HG02973 (cell line): ENCODE results near the gene KCNJ15.
A peak's percentile ranks its signal among the peaks of the same experiment; 100 is the strongest.
"Not testable (repeated sequence)": the region's sequence is repeated elsewhere in the genome, so short reads cannot be mapped to it uniquely, and the experiment has no call there.

Source experiments
- ATAC-seq: cut with Tn5 transposase; IDR thresholded peaks from one replicate; pipeline ENCODE4 v1.9.1; 2021; ENCODE audit warnings: moderate library complexity; ENCODE audit not compliant: unreplicated experiment

The KCNJ15 gene

DNA sequence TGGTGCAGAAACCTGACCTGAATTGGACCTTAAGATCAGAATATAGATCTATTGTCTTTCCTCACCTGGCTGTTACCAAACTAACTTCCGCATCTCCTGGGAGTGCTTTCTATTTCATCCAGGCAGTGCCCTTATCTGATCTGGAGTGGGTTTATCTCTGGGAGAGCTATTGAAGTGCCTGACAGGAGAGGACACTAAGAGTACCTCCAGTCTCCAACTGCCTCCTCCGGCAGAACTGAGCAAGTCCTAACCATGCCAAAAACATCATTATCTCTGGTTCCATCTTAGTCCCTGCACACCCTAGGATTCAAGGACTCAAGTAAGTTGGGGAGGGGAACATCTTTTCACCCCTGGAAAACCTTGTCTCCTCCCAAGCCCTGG is 12.4 kb upstream of the KCNJ15 start:
- no peak for ATAC-seq

DNA sequence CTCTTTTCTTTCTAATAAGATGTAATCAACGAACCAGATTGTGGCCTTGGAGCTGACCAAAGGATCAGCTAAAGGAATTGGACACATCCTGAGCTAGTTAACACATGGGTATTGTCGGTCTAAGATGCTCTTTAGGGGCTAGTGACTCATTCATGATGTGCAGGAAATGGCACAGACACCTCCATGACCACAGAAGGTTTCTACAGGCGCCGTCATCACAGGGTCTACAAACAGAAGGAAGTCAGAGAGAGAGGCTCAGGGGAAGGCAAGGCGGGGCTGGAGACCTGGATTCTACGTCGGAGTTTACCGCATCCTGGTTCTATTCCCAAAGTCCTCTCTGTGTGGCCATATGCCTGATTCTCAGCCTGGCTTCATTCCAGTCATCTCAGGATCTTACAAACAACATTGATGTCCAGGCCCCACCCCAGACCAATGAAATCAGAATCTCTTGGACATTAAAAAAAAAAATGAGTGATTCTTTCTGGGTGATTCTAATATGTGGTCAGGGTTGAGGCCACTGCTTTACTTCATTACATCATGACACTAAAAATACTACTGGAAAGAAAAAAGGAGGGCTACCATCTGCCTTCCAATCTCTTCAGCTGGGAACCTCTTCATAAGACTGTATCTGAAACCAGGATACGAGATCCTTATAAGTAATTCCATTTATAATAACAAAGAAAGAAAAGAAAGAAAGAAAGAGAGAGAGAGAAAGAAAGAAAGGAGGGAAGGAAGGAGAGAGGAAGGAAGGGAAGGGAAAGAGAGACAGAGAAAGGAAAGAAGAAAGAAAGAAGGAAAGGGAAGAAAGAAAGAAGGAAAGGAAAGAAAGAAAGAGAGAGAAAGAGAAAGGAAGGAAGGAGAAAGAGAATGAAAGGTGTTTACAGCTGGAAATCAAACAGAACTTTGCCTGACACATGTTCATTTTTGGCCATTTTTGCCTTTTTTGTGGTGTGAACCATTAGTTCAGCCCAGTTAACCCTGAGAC is 11.6 kb upstream of the KCNJ15 start:
- ATAC-seq, result peak; percentile 76

DNA sequence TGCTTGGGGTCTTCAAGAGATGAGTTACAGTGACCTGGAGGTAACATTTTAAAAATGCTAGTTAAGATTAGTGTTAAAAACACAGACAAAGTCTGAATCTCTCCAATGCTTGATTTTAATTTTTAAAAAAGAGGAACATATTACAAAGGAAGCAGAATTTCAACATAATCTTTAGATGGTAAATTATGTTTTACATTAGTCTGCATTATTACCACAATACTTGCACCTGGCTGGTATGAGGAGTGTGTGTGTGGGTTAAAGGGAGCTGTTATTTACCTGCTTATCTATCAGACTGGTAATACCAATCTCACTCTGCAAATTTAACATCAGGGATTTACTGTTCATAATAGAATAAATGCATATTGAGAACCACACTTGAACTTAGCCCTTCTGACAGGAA is 10.3 kb upstream of the KCNJ15 start:
- no peak for ATAC-seq

DNA sequence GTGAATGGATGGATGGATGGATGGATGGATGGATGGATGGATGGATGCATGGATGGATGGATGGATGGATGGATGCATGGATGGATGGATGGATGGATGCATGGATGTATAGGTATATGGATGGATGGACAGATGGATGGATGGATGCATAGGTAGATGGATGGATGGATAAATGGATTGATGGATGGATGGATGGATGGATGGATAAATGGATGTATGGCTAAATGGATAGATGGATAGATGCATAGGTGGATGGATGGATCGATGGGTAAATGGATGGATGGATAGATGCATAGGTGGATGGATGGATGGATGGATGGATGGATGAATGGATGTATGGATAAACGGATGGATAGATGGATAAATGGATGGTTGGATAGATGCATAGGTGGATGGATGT is 9.7 kb upstream of the KCNJ15 start:
- ATAC-seq, result not testable (repeated sequence)

DNA sequence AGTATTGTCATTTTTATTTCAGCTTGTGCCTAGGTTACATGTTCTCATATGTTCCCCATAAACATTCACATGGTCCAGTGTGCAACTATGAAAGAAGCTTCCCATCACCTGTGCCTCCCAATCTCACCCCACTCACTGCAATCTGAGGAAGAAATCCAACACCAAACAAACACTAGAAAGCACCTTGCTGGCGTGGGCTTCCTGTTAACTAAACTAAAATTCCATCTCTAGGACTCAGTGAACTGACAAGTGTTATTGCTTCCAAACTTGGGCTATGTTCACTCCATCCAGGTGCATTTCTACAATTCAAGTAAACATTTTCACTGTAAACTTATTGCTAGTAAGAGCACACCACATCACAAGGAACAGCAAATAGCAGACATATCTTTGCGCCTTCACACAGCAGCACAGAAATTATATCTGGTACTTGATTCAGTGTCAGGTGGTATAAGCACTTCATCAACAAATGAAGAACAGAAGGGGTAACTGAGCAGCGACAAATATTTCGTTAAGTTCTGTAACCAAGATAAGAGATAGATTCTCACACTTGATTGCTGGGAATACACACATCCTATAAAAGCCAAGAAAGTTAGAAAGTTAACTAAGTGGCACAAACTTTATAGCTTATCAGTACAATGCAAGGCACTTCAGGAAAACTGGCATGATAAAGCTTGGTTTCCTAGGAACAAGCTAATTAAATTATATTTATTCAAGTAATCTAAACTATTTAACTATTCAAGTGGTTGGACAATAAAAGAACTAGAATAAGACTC is 8.9 kb upstream of the KCNJ15 start:
- ATAC-seq, result no peak

DNA sequence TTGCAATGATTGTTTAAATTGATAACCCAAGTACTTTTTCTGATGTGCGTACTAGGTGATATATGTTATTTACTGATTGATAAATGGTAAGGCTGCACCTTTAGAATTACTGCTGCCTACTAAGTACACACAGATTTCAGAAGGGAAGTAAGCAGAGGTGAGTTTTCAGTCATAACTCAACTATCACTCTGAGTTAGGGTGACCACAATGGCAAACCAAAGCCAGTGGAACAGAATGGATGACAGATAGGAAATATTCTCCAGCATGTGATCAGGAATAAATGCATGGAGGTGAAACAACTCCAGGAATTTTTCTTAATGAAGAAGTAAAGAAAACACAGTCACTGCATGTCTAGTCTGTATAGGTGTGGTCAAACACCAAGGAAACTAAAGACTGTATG is 7.5 kb upstream of the KCNJ15 start:
- ATAC-seq, result peak; percentile 67

DNA sequence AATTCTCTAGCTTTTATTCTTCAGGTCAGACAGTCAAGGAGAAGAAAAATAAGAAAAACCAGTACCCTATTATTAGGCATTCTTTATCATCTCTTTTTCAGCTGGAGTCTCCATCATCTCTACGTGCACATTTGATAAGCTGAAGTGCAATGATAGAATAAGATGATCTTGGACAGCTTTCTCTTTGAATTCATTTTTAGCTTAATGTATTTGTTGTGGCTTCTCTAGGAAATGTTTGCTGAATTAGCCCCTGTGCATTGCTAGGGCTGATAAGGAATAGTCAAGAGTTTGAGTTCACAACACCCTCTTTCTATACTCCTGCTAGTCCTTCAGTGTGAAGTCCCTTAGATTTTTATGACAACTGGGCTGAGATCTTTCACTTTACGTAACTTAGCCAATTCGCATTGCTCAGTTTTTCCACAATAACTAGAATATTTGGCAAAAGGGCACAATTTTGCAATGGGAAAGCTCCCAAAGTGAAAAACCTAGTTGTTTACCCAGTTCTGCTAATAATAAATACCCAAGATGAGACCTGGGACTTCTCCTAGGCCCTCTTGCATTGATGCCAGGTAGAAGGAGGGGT is 7.0 kb upstream of the KCNJ15 start:
- no peak for ATAC-seq

DNA sequence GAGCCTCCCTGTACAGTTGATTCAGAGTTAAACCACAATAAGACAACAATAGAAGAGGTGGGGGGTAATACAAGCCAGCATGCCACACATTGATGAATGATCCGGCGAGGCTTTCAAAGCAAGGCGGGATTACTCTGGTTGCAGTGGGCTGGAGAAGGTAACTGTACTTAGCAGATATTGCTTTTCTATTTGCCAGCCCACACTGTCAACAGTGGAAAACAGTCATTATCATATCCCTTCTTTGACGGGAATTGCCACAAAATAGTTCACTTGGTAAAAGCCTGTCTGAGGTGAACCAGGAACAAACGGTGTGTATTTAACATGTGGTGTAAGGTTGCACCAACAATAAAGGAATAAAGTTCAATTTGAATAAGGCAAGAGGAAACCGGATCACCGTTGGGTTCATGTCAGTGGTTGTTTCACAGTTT is 5.8 kb upstream of the KCNJ15 start:
- ATAC-seq, result no peak

DNA sequence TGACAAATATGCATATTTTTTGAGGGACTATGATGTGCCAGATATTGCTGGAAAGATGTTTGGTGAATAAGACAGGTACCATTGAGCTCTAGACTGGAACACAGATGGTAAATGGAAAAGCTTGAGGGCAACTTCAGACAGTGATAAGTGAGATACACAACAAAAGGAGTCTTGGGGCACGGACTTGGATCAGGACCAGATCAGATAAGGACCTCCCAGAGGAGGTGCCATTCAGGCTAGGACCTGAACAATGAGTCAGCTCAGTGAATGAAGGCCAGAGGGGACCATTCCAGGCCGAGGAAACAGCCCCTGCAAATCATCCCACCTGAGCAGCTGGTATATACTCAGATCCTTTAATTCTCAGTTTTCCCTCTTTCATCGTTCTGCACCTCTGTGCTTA is 1.8 kb upstream of the KCNJ15 start:
- no peak for ATAC-seq

DNA sequence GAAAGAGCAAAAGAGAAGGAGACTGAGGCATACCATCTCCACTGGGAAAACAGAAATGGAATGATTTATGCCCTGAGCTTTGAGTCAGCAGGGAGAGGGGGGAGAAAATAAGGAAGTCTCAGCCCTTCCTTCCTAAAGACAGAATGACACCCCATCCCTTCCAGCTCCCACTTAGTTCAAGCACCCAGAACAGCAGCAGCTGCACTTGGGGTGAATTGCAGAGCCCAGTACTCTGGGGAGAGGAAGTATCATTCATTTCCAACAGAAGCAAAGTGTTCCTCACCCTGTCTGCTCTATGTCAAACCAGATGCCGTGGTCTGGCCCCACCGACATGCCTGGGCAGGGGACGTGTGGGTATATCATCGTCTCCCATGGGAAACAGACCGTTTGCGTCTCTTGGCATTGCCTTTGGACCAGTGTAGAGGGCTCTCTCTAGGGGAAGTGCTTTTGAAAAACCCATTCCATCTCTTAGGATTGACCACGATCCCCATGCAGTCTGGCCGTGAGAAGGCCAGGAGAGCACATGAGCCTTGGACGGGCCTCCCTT is 1.1 kb upstream of the KCNJ15 start:
- ATAC-seq, result no peak

DNA sequence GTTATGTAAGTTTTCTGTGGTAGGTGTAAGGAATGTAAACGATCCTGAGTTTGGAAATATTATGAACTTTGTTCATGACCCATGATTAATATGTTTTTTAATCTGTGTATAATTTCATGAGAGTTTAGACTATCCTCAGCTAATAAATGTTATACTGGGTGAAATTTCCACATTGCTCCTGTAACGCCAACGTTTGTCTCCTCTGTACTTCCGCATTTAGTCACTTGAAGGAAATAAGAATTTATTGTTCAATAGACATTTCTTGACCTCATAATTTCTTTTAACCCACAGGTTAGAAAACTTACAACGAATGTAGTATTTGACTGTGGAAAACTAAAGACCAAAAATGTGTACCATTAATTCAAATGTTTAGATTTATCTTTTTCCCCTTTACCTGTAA is 876 bp downstream of the KCNJ15 start:
- no peak for ATAC-seq

DNA sequence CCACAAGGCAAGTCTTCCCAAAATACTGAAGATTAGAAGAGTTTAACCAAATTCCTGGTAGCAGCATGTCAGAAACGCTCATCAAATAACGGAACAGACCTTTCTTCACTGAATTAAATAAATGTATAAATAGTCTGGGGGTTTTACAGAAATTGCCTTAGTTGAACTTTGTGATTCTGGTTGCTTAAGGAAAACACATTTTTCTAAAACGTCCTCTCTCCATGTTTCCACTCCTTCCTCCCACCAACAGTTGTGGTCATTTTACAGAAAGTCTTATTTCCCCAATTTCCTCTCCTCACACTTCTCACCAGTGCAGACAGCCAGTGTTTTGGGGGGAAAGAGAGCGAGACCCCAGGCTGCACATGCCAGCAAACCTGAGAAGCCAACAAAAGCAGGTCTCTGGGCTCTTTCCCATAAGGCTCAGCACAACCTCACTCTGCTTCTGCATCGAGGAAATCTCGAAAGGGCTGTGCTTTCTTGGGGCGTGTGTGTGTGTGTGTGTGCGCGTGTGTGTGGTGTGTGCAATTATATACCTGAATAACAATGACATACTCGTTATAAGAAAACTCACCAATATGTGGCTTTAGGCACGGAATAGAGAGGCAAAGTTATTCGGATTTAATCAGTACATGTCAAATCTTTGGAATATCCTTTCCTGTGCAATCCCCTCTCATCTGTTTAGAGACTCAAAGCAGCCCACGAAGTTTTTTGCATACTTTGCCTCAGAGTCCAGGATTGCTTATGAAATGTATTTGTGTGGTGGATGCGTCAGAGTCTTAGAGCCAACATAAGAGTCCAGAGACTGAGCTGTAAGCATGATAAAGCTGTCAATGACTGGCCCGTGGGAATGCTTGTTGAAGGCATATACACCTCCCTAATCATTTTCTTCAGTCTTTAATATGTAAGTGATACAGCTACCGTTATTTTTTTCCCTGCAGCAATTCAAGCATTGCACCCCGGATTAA is 2.0 kb downstream of the KCNJ15 start:
- ATAC-seq, result no peak

DNA sequence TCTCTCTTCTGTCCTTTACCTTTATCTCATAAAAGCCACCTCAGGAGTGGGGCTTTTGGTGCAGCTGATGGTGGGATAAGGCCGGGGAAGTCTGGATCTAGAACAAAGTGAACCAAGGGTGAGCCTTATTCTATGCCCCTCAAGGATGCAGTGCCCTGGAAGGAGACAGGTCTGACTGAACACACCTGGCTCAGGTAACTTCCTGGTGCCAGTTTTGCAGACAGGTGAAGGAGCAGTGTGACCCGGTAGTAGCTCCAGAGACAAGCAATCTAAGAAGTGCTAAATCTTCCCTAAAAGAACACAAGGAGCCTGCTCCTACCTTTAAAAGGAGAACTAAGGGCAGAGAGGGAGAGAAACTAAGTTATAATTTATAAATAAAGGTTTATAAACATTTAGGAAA is 2.9 kb downstream of the KCNJ15 start:
- ATAC-seq, result no peak

DNA sequence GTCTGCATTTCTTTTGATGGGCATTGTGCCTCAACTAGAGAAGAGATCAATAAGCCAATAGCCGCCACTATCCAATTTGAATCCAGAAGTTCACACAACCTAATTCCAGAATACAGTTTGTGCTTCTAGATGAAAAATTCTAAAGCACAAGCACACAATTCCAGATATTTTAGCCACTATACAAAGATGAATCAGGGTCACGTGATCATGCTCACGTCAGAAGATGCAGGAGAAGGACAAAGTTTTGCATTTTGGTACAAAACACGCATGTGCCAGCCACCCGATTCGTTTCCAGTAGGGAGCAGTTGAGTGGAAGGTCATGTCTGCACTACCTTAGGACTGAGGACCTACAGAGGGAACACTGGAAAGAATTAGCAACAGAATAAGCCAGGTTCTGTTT is 3.6 kb downstream of the KCNJ15 start:
- ATAC-seq, result no peak

DNA sequence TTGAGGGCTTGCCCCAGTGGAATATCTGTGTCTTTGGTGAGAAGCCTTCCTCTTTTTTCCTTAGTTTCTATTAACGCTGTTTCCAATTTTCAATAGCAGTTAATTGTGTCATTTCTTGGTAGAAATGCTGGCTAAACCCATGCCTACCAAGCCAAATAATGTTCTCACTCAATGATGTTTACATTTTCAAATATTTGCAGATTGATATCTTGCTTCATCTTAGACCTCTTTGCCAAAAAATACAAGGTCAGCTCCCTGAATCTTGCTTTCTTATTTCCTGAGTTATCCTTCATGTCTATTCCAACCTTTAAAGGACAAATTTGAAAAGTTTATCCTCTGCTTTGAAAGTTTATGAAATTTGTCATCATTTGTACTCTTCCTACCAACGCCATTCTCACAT is 5.1 kb downstream of the KCNJ15 start:
- ATAC-seq, result no peak

DNA sequence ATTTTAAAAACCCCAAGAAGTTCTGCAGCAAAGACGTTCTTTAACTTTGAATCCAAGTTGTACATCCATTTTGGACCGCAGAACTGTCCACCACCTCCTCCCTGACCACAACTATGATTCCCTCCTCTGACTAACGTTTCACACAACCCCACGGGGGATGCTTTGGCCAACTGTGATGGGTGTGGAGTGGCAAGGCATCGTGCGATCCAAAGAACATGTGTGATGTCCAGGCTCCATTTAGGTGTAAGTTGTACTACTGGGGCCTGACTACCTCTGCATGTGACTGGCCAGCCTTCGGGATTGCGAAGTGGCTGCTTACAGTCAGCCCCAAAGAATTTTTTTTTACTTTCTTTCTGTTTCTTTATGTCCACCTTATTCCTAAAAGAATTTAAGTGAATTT is 6.7 kb downstream of the KCNJ15 start:
- no peak for ATAC-seq

DNA sequence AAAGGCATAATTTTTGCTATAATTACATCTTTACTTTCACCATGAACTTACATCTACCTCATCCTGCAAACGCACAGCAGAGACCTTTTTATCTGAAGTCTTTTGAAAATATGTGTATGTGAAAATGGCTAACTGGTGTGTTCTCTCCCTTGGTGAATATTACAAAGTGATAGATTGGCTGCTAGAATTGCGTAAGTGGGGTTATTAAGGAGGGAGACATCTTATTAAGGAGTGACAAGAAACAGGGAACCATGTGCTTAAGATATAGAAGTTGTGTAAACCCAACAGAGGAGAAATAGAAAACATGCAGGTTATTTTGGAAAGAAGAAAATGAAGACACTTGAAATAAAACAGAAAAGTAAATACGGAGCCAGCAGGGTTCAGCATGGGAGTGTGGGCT is 7.8 kb downstream of the KCNJ15 start:
- no peak for ATAC-seq

DNA sequence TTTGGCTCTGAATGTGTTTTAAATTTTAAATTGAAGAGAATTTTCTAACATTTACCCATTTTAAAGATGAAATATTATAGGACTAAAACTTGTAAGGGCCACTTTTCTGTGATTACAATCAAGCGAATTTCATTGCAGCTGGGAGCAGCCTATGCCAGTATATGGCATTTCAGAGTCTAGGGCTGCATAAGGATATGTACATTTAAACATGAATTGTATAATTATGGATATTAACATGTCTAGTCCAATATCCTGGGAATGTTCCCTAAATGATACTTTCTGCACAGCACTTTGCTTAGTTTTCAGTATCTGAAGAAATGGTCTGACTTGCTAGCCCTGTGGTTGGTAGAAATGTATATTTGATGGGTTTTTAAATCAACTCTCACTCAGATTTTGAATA is 8.4 kb downstream of the KCNJ15 start:
- ATAC-seq, result no peak

DNA sequence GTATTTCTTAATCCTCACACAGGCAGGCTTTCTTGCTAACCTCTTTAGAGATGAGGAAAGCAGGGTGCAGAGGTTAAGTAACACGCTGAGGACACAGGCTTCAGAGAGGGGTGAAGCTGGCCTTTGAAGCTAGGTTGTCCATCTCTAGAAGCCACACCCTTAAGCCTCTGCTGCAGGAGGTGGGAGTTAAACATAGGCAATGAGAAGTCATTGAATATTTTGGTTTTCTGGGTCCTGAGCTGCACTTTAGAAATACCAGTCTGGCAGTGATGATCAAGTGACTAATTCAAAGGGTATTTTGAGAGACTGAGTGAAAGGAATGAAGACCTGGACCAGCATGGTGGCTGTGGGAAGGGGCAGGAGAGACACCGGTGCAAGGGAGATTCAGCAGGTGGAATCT is 9.9 kb downstream of the KCNJ15 start:
- ATAC-seq, result no peak

DNA sequence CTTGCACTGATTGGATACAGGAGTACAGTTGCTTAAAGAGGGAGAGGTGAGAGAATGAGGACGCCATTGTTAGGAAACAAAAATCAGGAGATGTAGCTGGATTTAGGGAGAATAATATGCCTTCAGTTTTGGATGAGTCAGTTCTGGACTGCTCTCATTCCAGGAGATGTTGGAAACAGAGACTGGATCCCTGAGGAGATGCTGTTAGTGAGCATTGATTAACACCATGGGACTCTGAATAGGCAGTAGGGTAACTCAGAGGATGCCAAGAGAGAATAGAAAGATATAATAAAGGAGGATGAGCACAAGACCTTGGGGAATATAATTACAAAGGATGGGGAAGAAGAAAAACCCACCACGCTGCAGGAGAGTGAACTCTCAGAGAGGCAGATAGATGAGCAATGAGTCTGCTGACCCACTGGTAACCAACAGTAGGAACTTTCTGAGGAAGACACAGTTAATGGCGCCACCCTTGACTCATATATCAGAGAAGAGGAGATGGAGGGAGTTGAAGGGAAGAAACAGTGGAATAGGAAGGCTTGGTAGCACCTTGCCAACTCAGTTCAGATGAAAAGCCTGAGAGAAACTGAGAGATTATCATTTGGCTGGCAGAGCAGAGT is 10.5 kb downstream of the KCNJ15 start:
- no peak for ATAC-seq
